GM21367 (cell line): ENCODE results near the gene OLFML1.
A peak's percentile ranks its signal among the peaks of the same experiment; 100 is the strongest.
"Not testable (repeated sequence)": the region's sequence is repeated elsewhere in the genome, so short reads cannot be mapped to it uniquely, and the experiment has no call there.

Source experiments
- ATAC-seq: cut with Tn5 transposase; IDR thresholded peaks from one replicate; pipeline ENCODE4 v1.9.1; 2021; ENCODE audit not compliant: unreplicated experiment

The OLFML1 gene

DNA sequence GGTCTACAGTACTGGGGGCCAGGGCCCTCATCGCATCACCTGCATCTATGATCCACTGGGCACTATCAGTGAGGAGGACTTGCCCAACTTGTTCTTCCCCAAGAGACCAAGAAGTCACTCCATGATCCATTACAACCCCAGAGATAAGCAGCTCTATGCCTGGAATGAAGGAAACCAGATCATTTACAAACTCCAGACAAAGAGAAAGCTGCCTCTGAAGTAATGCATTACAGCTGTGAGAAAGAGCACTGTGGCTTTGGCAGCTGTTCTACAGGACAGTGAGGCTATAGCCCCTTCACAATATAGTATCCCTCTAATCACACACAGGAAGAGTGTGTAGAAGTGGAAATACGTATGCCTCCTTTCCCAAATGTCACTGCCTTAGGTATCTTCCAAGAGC lies 24.7 kb downstream of the OLFML1 start:
- no peak for ATAC-seq

DNA sequence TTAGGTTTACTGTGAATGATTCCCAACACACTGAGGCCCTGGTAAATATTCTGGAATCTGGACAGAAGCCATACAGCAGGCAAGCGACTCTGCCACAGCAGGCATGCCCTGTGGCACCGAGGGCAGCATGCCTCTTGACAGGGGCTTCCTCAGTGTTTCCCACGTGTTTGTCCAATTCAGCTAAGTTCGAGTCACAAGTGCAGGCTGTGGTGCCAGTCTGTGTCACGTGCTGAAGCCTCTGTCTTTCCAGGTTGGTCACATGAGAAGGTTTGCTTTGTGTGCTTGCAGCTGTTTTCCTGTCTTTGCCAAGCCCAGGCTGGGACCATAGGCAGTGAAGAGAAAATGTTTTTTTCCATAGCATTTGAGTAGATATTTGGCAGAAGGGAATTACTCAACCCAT lies 26.1 kb downstream of the OLFML1 start:
- ATAC-seq, result no peak

DNA sequence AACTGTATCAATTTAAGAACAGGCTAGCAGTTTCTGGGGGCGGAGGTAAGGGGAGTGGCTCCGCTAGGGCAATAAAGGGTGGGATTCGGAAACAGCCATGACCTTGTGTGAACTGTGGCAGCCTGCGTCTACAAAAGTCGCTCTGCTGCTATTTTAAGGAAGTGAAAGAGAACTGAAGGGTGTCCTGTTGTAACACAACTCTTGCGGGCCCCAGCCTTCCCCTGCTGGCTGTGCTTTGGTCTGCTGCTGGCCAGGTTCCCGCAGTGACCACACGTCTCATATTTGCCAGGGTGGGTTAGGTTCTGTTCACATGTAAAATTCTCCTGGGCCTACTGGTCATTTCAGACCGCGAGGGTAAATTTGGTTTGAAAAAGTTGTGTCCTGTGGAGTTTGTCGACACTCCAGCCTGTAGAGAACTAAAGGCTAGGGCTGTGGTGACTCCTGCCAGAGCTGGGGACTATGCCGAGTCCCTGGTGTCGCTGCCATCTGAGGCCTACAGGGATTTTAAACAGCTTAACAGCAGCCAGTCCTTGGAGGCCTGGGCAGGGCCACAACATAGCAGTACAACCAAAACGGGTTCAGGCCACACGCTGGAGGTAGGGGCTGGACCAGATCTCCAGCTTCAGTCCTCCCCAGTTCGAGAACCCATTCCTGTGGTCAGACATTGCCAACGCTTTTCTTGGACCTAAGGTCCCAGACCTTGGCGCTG lies 27.4 kb downstream of the OLFML1 start:
- ATAC-seq, result peak; percentile 68

DNA sequence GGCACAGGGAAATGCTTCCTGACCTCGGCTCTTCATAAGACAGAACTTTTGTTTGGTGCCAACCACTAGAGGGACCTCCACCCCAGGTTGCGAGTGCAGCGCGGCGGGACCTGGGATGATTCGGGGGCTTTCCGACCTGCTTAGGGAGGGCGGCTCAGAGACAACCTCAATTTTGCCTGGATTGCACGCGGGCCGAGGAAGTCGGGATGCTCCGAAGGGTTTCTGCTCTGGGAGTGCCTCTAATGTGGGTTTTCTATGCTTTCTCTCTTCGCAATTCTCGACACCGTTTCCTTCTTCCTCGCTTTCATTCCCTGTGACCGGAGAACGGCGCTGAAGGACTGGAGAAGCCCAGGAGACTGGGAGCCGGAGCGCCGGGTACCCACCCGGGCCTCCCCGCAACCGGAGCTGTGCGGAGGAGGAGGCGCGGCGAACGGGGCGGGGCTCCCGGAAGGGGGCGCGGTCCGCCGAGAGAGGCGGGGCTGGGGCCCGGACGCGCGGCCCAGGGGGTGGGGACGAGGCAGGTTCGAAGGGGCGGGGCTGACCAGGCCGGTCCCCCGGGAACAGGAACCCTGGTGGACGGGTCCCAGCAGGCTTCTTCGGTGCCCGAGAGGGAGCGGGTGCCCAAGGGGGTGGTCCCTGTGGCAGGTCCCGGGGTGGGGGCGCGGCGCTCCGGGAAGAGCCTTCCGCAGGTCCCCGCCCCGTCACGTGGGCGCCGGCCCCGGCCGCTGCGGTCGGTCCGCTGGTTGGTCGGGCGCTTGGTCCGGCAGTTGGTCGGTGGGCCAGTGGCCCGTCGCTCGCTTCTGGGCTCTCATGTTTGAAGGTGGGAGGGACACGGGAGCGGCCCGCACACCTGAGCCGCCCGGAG lies 28.2 kb downstream of the OLFML1 start, which contains the start of gene PPFIBP2:
TSS of gene PPFIBP2 (plus strand) at position 766 of the 865 bp plus-strand sequence. CDS start 35,477 bp downstream, outside the sequence.
- ATAC-seq, result peak; percentile 52

GRCh38 chr11:7514099-7514591 lies 28.8 kb downstream of the OLFML1 start:
- ATAC-seq, result peak; percentile 1

- ATAC-seq, result no peak
These were observed 30.2 kb downstream of the OLFML1 start for GRCh38 chr11:7515447-7515886.

- no peak for ATAC-seq
These were observed 31.2 kb downstream of the OLFML1 start for GRCh38 chr11:7516475-7516874.

- not testable (repeated sequence) for ATAC-seq
These were observed 32.4 kb downstream of the OLFML1 start for GRCh38 chr11:7517743-7518142.

DNA sequence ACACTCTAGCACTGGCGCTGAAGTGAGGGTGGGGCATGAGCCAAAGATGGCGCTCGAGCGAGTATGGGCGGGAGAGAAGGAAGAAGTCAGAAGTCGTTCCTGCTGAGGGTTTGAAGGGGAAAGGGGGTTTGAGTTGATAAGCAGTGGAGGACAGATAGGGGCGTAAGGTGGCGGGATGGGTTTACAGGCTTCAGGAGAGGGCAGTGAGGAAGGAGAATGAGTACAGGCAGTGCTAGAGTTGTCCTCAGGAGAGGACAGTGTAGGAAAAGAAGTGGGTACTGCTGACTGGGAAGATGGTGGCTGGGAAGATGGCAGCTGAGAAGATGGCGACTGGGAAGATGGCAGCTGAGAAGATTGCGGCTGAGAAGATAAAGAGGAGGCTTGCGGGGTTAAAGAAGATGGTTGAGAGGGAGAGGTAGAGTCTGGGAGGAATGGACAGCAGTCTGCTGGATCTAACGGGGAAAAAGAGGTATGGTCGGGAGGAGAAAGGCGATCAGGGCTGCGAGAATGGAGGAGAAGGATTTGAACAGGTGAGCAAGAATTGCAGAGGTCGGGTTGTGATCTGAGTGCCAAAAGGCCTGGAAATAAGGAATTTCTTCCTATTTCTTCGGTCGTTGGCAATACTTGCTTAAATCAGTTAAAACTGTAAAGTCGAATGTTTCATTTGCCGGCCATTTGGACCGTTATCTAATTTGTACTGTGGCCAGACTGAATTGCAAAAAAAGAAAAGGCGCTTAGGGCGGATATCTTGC lies 33.7 kb downstream of the OLFML1 start:
- no peak for ATAC-seq

- peak; percentile 50 for ATAC-seq
These were observed 35.0 kb downstream of the OLFML1 start for GRCh38 chr11:7520011-7520942.

DNA sequence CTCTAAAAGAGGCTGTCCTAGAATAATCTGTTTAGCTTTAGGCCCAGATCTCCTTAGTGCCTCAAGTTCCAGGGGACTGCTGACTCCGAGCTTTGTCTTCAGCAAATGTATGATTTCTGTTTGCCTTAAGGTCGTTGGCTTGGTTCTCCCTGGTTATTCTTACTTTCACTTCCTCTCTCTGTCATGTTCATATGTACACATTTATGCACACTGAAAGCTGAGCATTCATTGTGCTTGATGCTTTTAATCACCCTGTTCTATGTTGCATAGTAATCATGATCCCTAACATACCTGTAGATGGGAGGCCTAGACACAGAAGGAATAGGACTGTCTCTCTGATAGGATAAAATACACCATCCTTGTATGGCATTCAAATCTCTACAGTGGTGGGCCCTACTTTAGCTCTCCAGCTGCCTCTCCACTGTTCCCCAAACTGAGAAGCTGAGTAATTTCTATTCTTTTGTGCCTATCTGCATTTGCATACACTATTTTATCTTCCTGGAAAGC lies 35.7 kb downstream of the OLFML1 start:
- ATAC-seq, result peak; percentile 67

- no peak for ATAC-seq
These were observed 36.8 kb downstream of the OLFML1 start for GRCh38 chr11:7522121-7522520.

- ATAC-seq, result no peak
These were observed 37.2 kb downstream of the OLFML1 start for GRCh38 chr11:7522546-7522945.

GRCh38 chr11:7523416-7524210 lies 38.3 kb downstream of the OLFML1 start:
- no peak for ATAC-seq

- no peak for ATAC-seq
These were observed 39.3 kb downstream of the OLFML1 start for GRCh38 chr11:7524462-7525235.

- no peak for ATAC-seq
These were observed 40.1 kb downstream of the OLFML1 start for GRCh38 chr11:7525424-7525823.

- ATAC-seq, result peak; percentile 33
These were observed 41.7 kb downstream of the OLFML1 start for GRCh38 chr11:7527029-7527428.

GRCh38 chr11:7528514-7529049 lies 43.3 kb downstream of the OLFML1 start:
- no peak for ATAC-seq
